Tibial artery (tissue), 4 donors: ENCODE data around the gene WNT3A.

ENCODE experiments used
- DNase-seq, 2 donors: peaks; one replicate each; pipeline ENCODE4 v3.0.0-alpha.2; 2019
- H3K27ac ChIP-seq, 2 donors: fragments of 200-600 bp; sonication (generic) in 1 of 2; 1 replicate in 1 of 2; 2 replicates in 1 of 2; pipeline ENCODE4 v1.5.1; 2018 to 2019; ENCODE audit warnings: mild to moderate bottlenecking in 1 of 2
- H3K27me3 ChIP-seq, 2 donors: fragments of 200-600 bp; sonication (generic) in 1 of 2; one replicate each; pipeline versions ENCODE4 v1.5.1 to v1.6.0; 2016 to 2019
- H3K36me3 ChIP-seq, 3 donors: fragments of 200-600 bp; sonication (generic) in 2 of 3; one replicate each; pipeline ENCODE4 v1.5.1; 2016 to 2019; ENCODE audit warnings: mild to moderate bottlenecking in 2 of 3
- H3K4me1 ChIP-seq, 4 donors: fragments of 200-600 bp; sonication (generic) in 2 of 4; 1 replicate in 3 of 4; 2 replicates in 1 of 4; pipeline ENCODE4 v1.5.1; 2016 to 2019
- H3K4me3 ChIP-seq, 2 donors: fragments of 200-600 bp; sonication (generic) in 1 of 2; 1 replicate in 1 of 2; 2 replicates in 1 of 2; pipeline ENCODE4 v1.5.1; 2018 to 2019; ENCODE audit warnings: mild to moderate bottlenecking in 2 of 2
- H3K9me3 ChIP-seq, 3 donors: fragments of 200-600 bp; sonication (generic) in 1 of 3; one replicate each; pipeline ENCODE4 v1.5.1; 2016 to 2019
- CTCF ChIP-seq, 2 experiments: fragments of 200-600 bp in 1 of 2; fragments of 450-650 bp in 1 of 2; IDR thresholded peaks; one replicate each; pipeline ENCODE4 v1.5.1; 2017 to 2019; ENCODE audit warnings: antibody characterized with exemption in 2 of 2, mild to moderate bottlenecking in 1 of 2, moderate library complexity in 1 of 2
- intact Hi-C: fragments of 100-400 bp; cut with DNase I; formaldehyde crosslinking; loops from one replicate; pipeline ENCODE4 v1.15.0; 2023; ENCODE audit warnings: low total_unique reads

The WNT3A gene

GRCh38 chr1:228020686-228021354 lies 14.0 kb downstream of the WNT3A start:
- no peak for TF ChIP-seq CTCF (IDR thresholded peaks at IDR 0.05)
- Histone ChIP-seq H3K4me3 (no peak overlapping the region), H3K4me1 (no peaks in the 10 kb centered on the region), H3K36me3 (no peaks in the 10 kb centered on the region), H3K27ac (no peak overlapping the region), H3K9me3 (no peaks in the 10 kb centered on the region), H3K27me3 (peaks cover 0 to 6% of the 10 kb centered on the region in 2 donors)
- intact Hi-C loops, result no loop called here
- DNase-seq, result no peak

- H3K4me3 ChIP-seq, result no peak overlapping the region
- intact Hi-C loops, result no loop called here
- H3K36me3 ChIP-seq, result no peaks in the 10 kb centered on the region
- H3K4me1 ChIP-seq, result no peaks in the 10 kb centered on the region
- no peak for DNase-seq
- peaks cover 0 to 1% of the 10 kb centered on the region in 2 donors for H3K27me3 ChIP-seq
- no peaks in the 10 kb centered on the region for H3K9me3 ChIP-seq
- H3K27ac ChIP-seq, result no peak overlapping the region
- TF ChIP-seq CTCF (IDR thresholded peaks at IDR 0.05), result no peak
These were observed 14.7 kb downstream of the WNT3A start for GRCh38 chr1:228021355-228022030.

GRCh38 chr1:228022571-228023293 lies 15.9 kb downstream of the WNT3A start:
- peak in 1 of 2 donors; percentile 10 for DNase-seq
- Histone ChIP-seq H3K36me3 (no peaks in the 10 kb centered on the region), H3K27me3 (no peaks in the 10 kb centered on the region), H3K9me3 (no peaks in the 10 kb centered on the region), H3K4me1 (no peaks in the 10 kb centered on the region), H3K27ac (no peak overlapping the region), H3K4me3 (no peak overlapping the region)
- TF ChIP-seq CTCF (IDR thresholded peaks at IDR 0.05), result no peak
- intact Hi-C loops, result no loop called here

GRCh38 chr1:228023294-228023639 lies 16.5 kb downstream of the WNT3A start:
- Histone ChIP-seq H3K36me3 (no peaks in the 10 kb centered on the region), H3K9me3 (no peaks in the 10 kb centered on the region), H3K4me1 (no peaks in the 10 kb centered on the region), H3K4me3 (no peak overlapping the region), H3K27me3 (no peaks in the 10 kb centered on the region), H3K27ac (no peak overlapping the region)
- intact Hi-C loops, result no loop called here
- DNase-seq, result no peak
- no peak for TF ChIP-seq CTCF (IDR thresholded peaks at IDR 0.05)

GRCh38 chr1:228029281-228029680 lies 22.5 kb downstream of the WNT3A start:
- Histone ChIP-seq H3K9me3 (peaks cover 0 to 9% (median 0%) of the 10 kb centered on the region in 3 donors), H3K4me1 (no peaks in the 10 kb centered on the region), H3K27me3 (peaks cover 0 to 21% of the 10 kb centered on the region in 2 donors), H3K36me3 (no peaks in the 10 kb centered on the region), H3K27ac (no peak overlapping the region), H3K4me3 (no peak overlapping the region)
- intact Hi-C loops, result no loop called here
- peak; percentile 5 to 35 for DNase-seq
- no peak for TF ChIP-seq CTCF (IDR thresholded peaks at IDR 0.05)
